K562 (cell line): ENCODE data around the gene CARD8. TPM values are rescaled to one million over a fixed set of nuclear protein-coding genes. Genes with fewer than 3 reads are reported as not detected.
A peak's percentile ranks its signal among the peaks of the same experiment; 100 is the strongest.

Experiments used
- ADNP ChIP-seq: fragments of 200-800 bp; sonication (Bioruptor generic); IDR thresholded peaks from 2 replicates; pipeline ENCODE4 v1.6.1; 2016; ENCODE audit warnings: missing genetic modification characterization, missing compliant biosample characterization
- BRCA1 ChIP-seq, 2 experiments: fragments of 450-650 bp in 1 of 2; sonication (generic) in 1 of 2; formaldehyde crosslinking in 1 of 2; IDR thresholded peaks; 2 replicates each; pipeline versions ENCODE4 v1.5.0 to v1.6.1; 2017 to 2020; ENCODE audit warnings: mild to moderate bottlenecking in 1 of 2, missing genetic modification reagents in 1 of 2
- BRD9 ChIP-seq: fragments of 450-650 bp; IDR thresholded peaks from 2 replicates; pipeline ENCODE4 v1.6.1; 2018; ENCODE audit warnings: low read depth; ENCODE audit not compliant: partially characterized antibody
- CREBBP ChIP-seq: IDR thresholded peaks from one replicate; pipeline ENCODE4 v1.6.1; 2012; ENCODE audit warnings: low read depth, mild to moderate bottlenecking, control low read depth, inconsistent platforms, low read length
- DDX20 ChIP-seq: fragments of 450-650 bp; IDR thresholded peaks from 2 replicates; pipeline ENCODE4 v1.6.1; 2016; ENCODE audit warnings: missing genetic modification characterization, low read depth, mild to moderate bottlenecking, missing compliant biosample characterization, moderate library complexity
- DEAF1 ChIP-seq: fragments of 450-650 bp; formaldehyde crosslinking; IDR thresholded peaks from 2 replicates; pipeline ENCODE4 v1.4.0; 2020; ENCODE audit warnings: mild to moderate bottlenecking, moderate library complexity
- DNMT1 ChIP-seq: fragments of 450-650 bp; IDR thresholded peaks from 2 replicates; pipeline ENCODE4 v1.6.1; 2016; ENCODE audit warnings: antibody characterized with exemption, mild to moderate bottlenecking
- FIP1L1 ChIP-seq: fragments of 200-400 bp; formaldehyde crosslinking; IDR thresholded peaks from 2 replicates; pipeline ENCODE4 v1.6.1; 2018; ENCODE audit warnings: mild to moderate bottlenecking, low read depth, low read length; ENCODE audit not compliant: poor library complexity, severe bottlenecking
- KDM4B ChIP-seq, 2 experiments: fragments of 450-650 bp in 1 of 2; sonication (generic) in 1 of 2; IDR thresholded peaks; 2 replicates each; pipeline ENCODE4 v1.6.1; 2016 to 2017; ENCODE audit warnings: borderline replicate concordance in 2 of 2, antibody characterized with exemption in 1 of 2, low read depth in 1 of 2, mild to moderate bottlenecking in 1 of 2
- MCM2 ChIP-seq: fragments of 450-650 bp; IDR thresholded peaks from 2 replicates; pipeline ENCODE4 v1.6.1; 2017; ENCODE audit warnings: low read depth, mild to moderate bottlenecking
- MYBL2 ChIP-seq, 2 experiments: fragments of 450-650 bp in 1 of 2; sonication (generic) in 1 of 2; formaldehyde crosslinking in 1 of 2; IDR thresholded peaks; 2 replicates each; pipeline versions ENCODE4 v1.6.1 to v1.8.1; 2017 to 2022; ENCODE audit warnings: borderline replicate concordance in 1 of 2, inconsistent platforms in 1 of 2, low read depth in 1 of 2, mild to moderate bottlenecking in 1 of 2, missing genetic modification reagents in 1 of 2, moderate library complexity in 1 of 2
- NELFE ChIP-seq: IDR thresholded peaks from 2 replicates; pipeline ENCODE4 v1.6.1; 2011; ENCODE audit warnings: mild to moderate bottlenecking; ENCODE audit not compliant: insufficient read depth, insufficient read length
- RBM34 ChIP-seq: fragments of 200-400 bp; formaldehyde crosslinking; IDR thresholded peaks from 2 replicates; pipeline ENCODE4 v1.6.1; 2018; ENCODE audit warnings: low read length, borderline replicate concordance; ENCODE audit not compliant: insufficient read depth
- SMAD2 ChIP-seq: fragments of 150-350 bp; IDR thresholded peaks from 2 replicates; pipeline ENCODE4 v1.6.1; 2014; ENCODE audit warnings: low read depth, mild to moderate bottlenecking, low read length
- STAT5B ChIP-seq: fragments of 250-450 bp; sonication (Bioruptor Pico); IDR thresholded peaks from 2 replicates; pipeline ENCODE4 v1.8.0; 2021; ENCODE audit warnings: mild to moderate bottlenecking, inconsistent platforms
- ZNF253 ChIP-seq: fragments of 250-450 bp; sonication (Bioruptor Pico); conservative IDR thresholded peaks from 2 replicates; pipeline ENCODE4 v1.6.1; 2021; ENCODE audit warnings: mild to moderate bottlenecking
- ZNF436 ChIP-seq: fragments of 250-450, 450-650 bp; sonication (Bioruptor Pico); formaldehyde crosslinking; IDR thresholded peaks from 2 replicates; pipeline ENCODE4 v1.7.0; 2020; ENCODE audit warnings: mild to moderate bottlenecking
- ZNF717 ChIP-seq: fragments of 250-450 bp; sonication (Bioruptor Pico); IDR thresholded peaks from 2 replicates; pipeline ENCODE4 v1.5.0; 2021
- polyA plus RNA-seq, 8 experiments: library from polyadenylated mRNA; depleted of rRNA in 4 of 8; stranded (reverse) in 5 of 8; unstranded in 3 of 8; fragments of >200 nt; fragmentation: Nextera tagmentation in 2 of 8; fragmentation: Illumina TruSeq in 1 of 8; extraction: Ambion mirVana in 2 of 8; extraction: Trizol in 1 of 8; gene quantifications; 2 replicates each; pipeline versions ENCODE4 v1.2.1 to v1.2.3, GENCODE V29; 2011 to 2014; ENCODE audit warnings: inconsistent platforms in 1 of 8, missing spikeins in 1 of 8
- total RNA-seq, 7 experiments: library from RNA; depleted of rRNA in 6 of 7; stranded (reverse); fragments of >200 nt in 6 of 7; fragmentation: Illumina TruSeq in 2 of 7; extraction: Trizol in 2 of 7; gene quantifications; 2 replicates each; pipeline versions ENCODE4 v1.2.1 to v1.2.3, GENCODE V29; 2011 to 2021; ENCODE audit warnings: low replicate concordance in 1 of 7
- TF ChIP-seq, protein P1 (sequence below): sonication (generic); formaldehyde crosslinking; IDR thresholded peaks from 2 replicates; pipeline ENCODE4 v1.8.1; 2023; ENCODE audit warnings: mild to moderate bottlenecking, missing genetic modification reagents

CARD8 gene
- total and polyA plus RNA-seq, 9 of the 15 experiments (the other 6 are each of a cell fraction or from before 2014, with no cell fraction given) = 11.5 to 26.4 (median 20.8) TPM

- TF ChIP-seq, protein P1, sequence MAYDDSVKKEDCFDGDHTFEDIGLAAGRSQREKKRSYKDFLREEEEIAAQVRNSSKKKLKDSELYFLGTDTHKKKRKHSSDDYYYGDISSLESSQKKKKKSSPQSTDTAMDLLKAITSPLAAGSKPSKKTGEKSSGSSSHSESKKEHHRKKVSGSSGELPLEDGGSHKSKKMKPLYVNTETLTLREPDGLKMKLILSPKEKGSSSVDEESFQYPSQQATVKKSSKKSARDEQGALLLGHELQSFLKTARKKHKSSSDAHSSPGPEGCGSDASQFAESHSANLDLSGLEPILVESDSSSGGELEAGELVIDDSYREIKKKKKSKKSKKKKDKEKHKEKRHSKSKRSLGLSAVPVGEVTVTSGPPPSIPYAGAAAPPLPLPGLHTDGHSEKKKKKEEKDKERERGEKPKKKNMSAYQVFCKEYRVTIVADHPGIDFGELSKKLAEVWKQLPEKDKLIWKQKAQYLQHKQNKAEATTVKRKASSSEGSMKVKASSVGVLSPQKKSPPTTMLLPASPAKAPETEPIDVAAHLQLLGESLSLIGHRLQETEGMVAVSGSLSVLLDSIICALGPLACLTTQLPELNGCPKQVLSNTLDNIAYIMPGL (CRISPR knock-in tag) = no peak
- TF ChIP-seq SMAD2 (no peak), RBM34 (no peak), ZNF436 (CRISPR knock-in tag) (no peak), DNMT1 (no peak), STAT5B (CRISPR knock-in tag) (peak; percentile 85), CREBBP (no peak), ADNP (tag) (peak; percentile 75; the same call in 1 of the 2 replicates), BRD9 (no peak), ZNF717 (CRISPR knock-in tag) (peak; percentile 25; the same call in 1 of the 2 replicates), DEAF1 (CRISPR knock-in tag) (peak; percentile 24; the same call in 1 of the 2 replicates), MCM2 (no peak), NELFE (no peak), DDX20 (peak; percentile 97), MYBL2 (IDR thresholded peaks at IDR 0.05; ENCODE audit: low read depth) (no peak), MYBL2 (CRISPR knock-in tag; IDR thresholded peaks at IDR 0.05; ENCODE audit: borderline replicate concordance) (no peak), ZNF253 (CRISPR knock-in tag) (0 out of 2 replicates have a peak, but pooled peaks have one; percentile 54), FIP1L1 (no peak), KDM4B (IDR thresholded peaks at IDR 0.05; ENCODE audit: borderline replicate concordance in 2 of 2, low read depth in 1 of 2) (no peak), BRCA1 (IDR thresholded peaks at IDR 0.05) (no peak), BRCA1 (CRISPR knock-in tag; IDR thresholded peaks at IDR 0.05) (no peak)
Observed at GRCh38 chr19:48254529-48254970, 1.2 kb downstream of the CARD8 start (continued).
